Right lobe of liver (tissue), 4 donors: Measurements from ENCODE around the gene SEC14L1.

ENCODE experiments used
- POLR2A ChIP-seq: fragments of 450-650 bp; IDR thresholded peaks from one replicate; pipeline ENCODE4 v1.6.1; 2017; ENCODE audit warnings: antibody characterized with exemption, mild to moderate bottlenecking
- TF ChIP-seq, protein P1 (sequence below), 4 donors: fragments of 200-600 bp in 3 of 4; fragments of 450-650 bp in 1 of 4; IDR thresholded peaks; one replicate each; pipeline versions ENCODE4 v1.5.1 to v1.8.0; 2016 to 2022; ENCODE audit warnings: antibody characterized with exemption in 4 of 4, mild to moderate bottlenecking in 2 of 4
- donor health status: DM: no; HTN: no; CAD: no.
- donor health status: DM: no; HTN: no; CAD: no.
- donor health status: DM: no; HTN: yes; CAD: no.

DNA sequence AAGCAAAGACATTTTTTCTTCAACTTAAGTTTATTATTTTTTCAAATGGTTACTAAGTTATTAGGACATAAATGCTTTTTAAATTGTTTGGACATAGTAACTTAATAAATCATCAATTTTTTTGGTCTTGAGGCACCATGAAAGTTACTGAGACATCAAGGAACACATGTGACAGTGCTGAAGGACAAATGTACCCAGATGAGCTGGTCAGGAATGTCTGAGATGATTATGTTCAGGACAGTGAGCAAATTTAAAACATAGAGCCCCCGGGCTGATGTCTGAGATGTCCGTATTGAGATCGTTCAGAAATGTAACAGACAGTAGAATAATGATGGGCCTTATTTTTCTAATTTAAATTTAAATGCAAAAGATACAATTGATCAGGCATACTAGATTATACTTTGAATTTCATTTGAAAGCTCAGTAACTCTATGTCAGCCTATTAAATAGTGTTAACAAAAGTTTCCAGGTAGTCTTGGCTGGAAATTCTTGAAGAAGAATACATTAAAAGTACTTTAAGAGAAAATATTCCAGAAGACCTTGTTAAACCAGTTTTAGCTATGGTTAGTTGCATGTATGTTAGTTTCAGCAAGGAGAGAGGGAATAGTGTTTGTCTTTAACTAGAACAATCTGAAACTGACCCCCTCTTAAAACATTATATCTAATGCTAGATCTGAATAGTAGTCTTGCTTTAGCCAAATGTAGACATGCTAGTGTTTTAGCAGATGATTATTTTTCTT is 36.4 kb downstream of the SEC14L1 start:
- TF ChIP-seq, protein P1, sequence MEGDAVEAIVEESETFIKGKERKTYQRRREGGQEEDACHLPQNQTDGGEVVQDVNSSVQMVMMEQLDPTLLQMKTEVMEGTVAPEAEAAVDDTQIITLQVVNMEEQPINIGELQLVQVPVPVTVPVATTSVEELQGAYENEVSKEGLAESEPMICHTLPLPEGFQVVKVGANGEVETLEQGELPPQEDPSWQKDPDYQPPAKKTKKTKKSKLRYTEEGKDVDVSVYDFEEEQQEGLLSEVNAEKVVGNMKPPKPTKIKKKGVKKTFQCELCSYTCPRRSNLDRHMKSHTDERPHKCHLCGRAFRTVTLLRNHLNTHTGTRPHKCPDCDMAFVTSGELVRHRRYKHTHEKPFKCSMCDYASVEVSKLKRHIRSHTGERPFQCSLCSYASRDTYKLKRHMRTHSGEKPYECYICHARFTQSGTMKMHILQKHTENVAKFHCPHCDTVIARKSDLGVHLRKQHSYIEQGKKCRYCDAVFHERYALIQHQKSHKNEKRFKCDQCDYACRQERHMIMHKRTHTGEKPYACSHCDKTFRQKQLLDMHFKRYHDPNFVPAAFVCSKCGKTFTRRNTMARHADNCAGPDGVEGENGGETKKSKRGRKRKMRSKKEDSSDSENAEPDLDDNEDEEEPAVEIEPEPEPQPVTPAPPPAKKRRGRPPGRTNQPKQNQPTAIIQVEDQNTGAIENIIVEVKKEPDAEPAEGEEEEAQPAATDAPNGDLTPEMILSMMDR (IDR thresholded peaks at IDR 0.05) = no peak
- no peak for TF ChIP-seq POLR2A
